Small intestine (tissue), 7 donors: ENCODE measurements around the gene DUS1L. TPM values are rescaled to one million over a fixed set of nuclear protein-coding genes. Genes with fewer than 3 reads are reported as not detected.

ENCODE experiments used
- DNase-seq, 2 donors: peaks; one replicate each; pipeline versions ENCODE4 v3.0.0 to v3.0.0-alpha.2; 2013
- FAIRE-seq: peaks from 2 replicates; lab custom pipeline; 2012; peaks lifted over from hg19 to GRCh38; lab: Jason Lieb, UNC
- H3K27ac ChIP-seq, 3 donors: one replicate each; pipeline ENCODE4 v1.5.1; 2013; ENCODE audit warnings: low read length in 2 of 3, mild to moderate bottlenecking in 2 of 3, control low read depth in 1 of 3, inconsistent platforms in 1 of 3, low read depth in 1 of 3, moderate library complexity in 1 of 3
- H3K27me3 ChIP-seq, 3 donors: one replicate each; pipeline ENCODE4 v1.6.1; 2013; ENCODE audit warnings: low read length in 3 of 3, inconsistent platforms in 1 of 3; ENCODE audit not compliant: control insufficient read depth in 3 of 3, insufficient read depth in 3 of 3
- H3K36me3 ChIP-seq, 3 donors: one replicate each; pipeline ENCODE4 v1.6.1; 2013; ENCODE audit warnings: low read length in 3 of 3, inconsistent platforms in 1 of 3, low read depth in 1 of 3, mild to moderate bottlenecking in 1 of 3, moderate library complexity in 1 of 3; ENCODE audit not compliant: control insufficient read depth in 3 of 3, insufficient read depth in 2 of 3
- H3K4me1 ChIP-seq, 3 donors: one replicate each; pipeline ENCODE4 v1.6.1; 2013; ENCODE audit warnings: low read length in 2 of 3, inconsistent platforms in 1 of 3, low read depth in 1 of 3, mild to moderate bottlenecking in 1 of 3, moderate library complexity in 1 of 3; ENCODE audit not compliant: control insufficient read depth in 3 of 3, insufficient read depth in 2 of 3
- H3K4me3 ChIP-seq, 3 donors: one replicate each; pipeline ENCODE4 v1.5.1; 2013; ENCODE audit warnings: low read length in 3 of 3, control low read depth in 1 of 3, inconsistent platforms in 1 of 3, low read depth in 1 of 3, mild to moderate bottlenecking in 1 of 3, moderate library complexity in 1 of 3
- H3K9me3 ChIP-seq, 2 donors: one replicate each; pipeline ENCODE4 v1.6.1; 2013; ENCODE audit warnings: low read depth in 1 of 2, low read length in 1 of 2; ENCODE audit not compliant: control insufficient read depth in 2 of 2, insufficient read depth in 1 of 2
- WGBS, 3 donors: extraction: QIAGEN DNeasy Blood & Tissue Kit; methylation state at CpG; one replicate each; pipeline ENCODE4 v1.1.7; 2013; 5-methylcytosine and 5-hydroxymethylcytosine counted together
- polyA plus RNA-seq, 4 donors: library from polyadenylated mRNA; stranded (reverse) in 3 of 4; unstranded in 1 of 4; fragments of 200-250 nt in 3 of 4; fragments of 120-200 nt in 1 of 4; gene quantifications; one replicate each; pipeline versions ENCODE4 v1.2.1 to v1.2.3, GENCODE V29; 2013
- donor health status: healthy with polysubstance abuse.
- donor health status: control.
- donor health status: control.
- donor health status: Bipolar disorder and iron deficiency.
- donor health status: healthy.

Gene DUS1L
- polyA plus RNA-seq, 4 donors = 86.6 to 170 (median 127) TPM

- DNase-seq = no peak
- no peaks in the 10 kb centered on the region for H3K27me3 ChIP-seq
- H3K27ac ChIP-seq = no peak overlapping the region
- peaks cover 0 to 10% (median 0%) of the 10 kb centered on the region in 3 donors for H3K4me1 ChIP-seq
- no peaks in the 10 kb centered on the region for H3K9me3 ChIP-seq
- H3K4me3 ChIP-seq = no peak overlapping the region
- no peak for FAIRE-seq
- H3K36me3 ChIP-seq = peaks cover 16 to 89% (median 21%) of the 10 kb centered on the region in 3 donors
- 96 to 97% (median 96%) methylated on average over 12 to 20 of the region's 20 CpGs for WGBS, 3 donors
Measured at GRCh38 chr17:82092628-82092994, 27.0 kb upstream of the DUS1L start.

DNA sequence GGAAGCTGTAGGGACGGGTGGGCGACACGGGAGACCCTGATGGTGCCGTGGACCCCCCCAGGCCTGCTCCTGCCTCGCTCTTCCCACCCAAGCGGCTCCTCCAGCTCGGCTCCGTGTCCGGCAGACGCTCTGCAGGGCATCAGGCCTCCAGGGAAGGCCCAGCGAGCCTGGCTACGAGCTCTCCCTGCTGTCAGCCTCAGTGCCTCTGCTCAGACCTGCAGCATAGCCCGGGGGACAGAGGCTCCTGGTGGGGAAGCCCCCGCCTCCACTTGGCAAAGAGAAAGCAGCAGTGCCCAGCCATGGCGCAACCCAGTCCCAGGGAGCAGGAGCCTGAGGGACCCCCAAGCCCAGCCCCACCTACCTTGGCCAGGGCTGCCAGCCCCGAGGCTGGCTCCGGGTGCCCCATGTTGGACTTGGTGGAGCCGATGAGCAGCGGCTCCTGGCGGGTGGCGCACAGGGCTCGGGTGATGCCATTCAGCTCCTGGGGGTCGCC, 26.5 kb upstream of the DUS1L start:
- DNase-seq (no peak), FAIRE-seq (no peak)
- Histone ChIP-seq H3K9me3 (no peaks in the 10 kb centered on the region), H3K4me3 (no peak overlapping the region), H3K27me3 (no peaks in the 10 kb centered on the region), H3K36me3 (peaks cover 21 to 94% (median 21%) of the 10 kb centered on the region in 3 donors), H3K4me1 (peaks cover 0 to 10% (median 0%) of the 10 kb centered on the region in 3 donors), H3K27ac (no peak overlapping the region)
- 92 to 94% (median 92%) methylated on average over 22 to 23 of the region's 23 CpGs for WGBS, 3 donors

- WGBS, 3 donors = 96 to 97% (median 96%) methylated on average over 36 to 37 of the region's 37 CpGs
- H3K27ac ChIP-seq = no peak overlapping the region
- FAIRE-seq (no peak), DNase-seq (no peak)
- H3K4me1 ChIP-seq = peaks cover 0 to 4% (median 0%) of the 10 kb centered on the region in 3 donors
- H3K36me3 ChIP-seq = peaks cover 22 to 96% (median 23%) of the 10 kb centered on the region in 3 donors
- no peaks in the 10 kb centered on the region for H3K27me3 ChIP-seq
- H3K4me3 ChIP-seq = no peak overlapping the region
- H3K9me3 ChIP-seq = no peaks in the 10 kb centered on the region
Measured at GRCh38 chr17:82091264-82092066, 25.9 kb upstream of the DUS1L start.

GRCh38 chr17:82090549-82091263, 25.1 kb upstream of the DUS1L start:
- no peak for FAIRE-seq
- 94 to 95% (median 95%) methylated on average over 29 of the region's 29 CpGs for WGBS, 3 donors
- no peak overlapping the region for H3K27ac ChIP-seq
- H3K4me1 ChIP-seq = no peaks in the 10 kb centered on the region
- no peaks in the 10 kb centered on the region for H3K9me3 ChIP-seq
- DNase-seq = no peak
- no peaks in the 10 kb centered on the region for H3K27me3 ChIP-seq
- H3K36me3 ChIP-seq = peaks cover 28 to 96% (median 28%) of the 10 kb centered on the region in 3 donors
- no peak overlapping the region for H3K4me3 ChIP-seq

- Histone ChIP-seq H3K9me3 (no peaks in the 10 kb centered on the region), H3K27ac (no peak overlapping the region), H3K27me3 (no peaks in the 10 kb centered on the region), H3K4me1 (no peaks in the 10 kb centered on the region), H3K4me3 (no peak overlapping the region), H3K36me3 (peaks cover 28 to 96% (median 32%) of the 10 kb centered on the region in 3 donors)
- no peak for FAIRE-seq
- no peak for DNase-seq
- 91 to 95% (median 93%) methylated on average over 27 to 29 of the region's 29 CpGs for WGBS, 3 donors
Measured at GRCh38 chr17:82089723-82090548, 24.3 kb upstream of the DUS1L start.

- Histone ChIP-seq H3K27me3 (no peaks in the 10 kb centered on the region), H3K27ac (no peak overlapping the region), H3K36me3 (peaks cover 28 to 99% (median 35%) of the 10 kb centered on the region in 3 donors), H3K9me3 (no peaks in the 10 kb centered on the region), H3K4me3 (no peak overlapping the region), H3K4me1 (no peaks in the 10 kb centered on the region)
- 94 to 97% (median 96%) methylated on average over 38 to 47 of the region's 47 CpGs for WGBS, 3 donors
- DNase-seq (no peak), FAIRE-seq (no peak)
Measured at GRCh38 chr17:82088838-82089722, 23.5 kb upstream of the DUS1L start.

DNA sequence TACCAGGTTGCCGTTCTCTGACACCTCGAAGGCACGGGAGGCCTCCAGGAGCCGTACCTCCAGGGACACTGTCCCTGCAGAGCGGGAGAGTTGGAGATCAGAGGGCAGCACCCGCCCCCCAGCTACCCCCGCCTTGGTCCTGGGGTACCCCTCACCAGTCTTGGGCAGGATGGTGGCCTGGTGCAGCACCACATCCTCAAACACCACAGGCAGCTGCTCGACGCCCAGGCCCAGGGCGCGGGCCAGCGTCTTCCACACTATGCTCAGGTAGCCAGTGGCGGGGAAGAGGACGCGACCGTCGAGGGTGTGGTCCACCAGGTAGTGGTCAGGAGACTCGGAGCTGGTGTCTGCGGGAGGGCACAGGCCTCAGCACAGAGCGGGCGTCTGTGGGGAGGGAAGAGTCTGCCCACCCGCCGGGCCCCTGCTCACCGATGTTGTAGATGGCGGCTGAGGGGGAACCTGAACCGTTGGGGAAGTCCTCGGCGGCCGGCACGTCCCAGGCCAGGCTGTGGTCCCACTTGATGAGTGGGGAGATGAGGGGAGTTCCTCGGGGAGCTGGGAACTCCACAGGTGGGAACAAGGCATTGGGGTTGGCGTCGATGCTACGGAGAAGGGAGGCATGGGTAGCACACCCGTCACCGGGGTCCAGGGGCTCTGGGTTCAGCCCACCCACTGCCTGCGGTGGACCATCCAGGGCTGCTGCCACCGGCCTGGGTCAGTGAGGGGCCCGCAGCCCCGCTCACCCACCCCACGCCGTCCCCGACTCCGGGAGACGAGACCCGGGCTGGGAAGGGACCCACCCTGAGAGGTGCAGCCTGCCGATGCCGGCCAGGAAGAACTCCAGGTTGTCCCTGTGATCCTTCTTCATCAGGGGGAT, 22.6 kb upstream of the DUS1L start:
- DNase-seq (no peak), FAIRE-seq (no peak)
- H3K4me3 ChIP-seq = no peak overlapping the region
- no peaks in the 10 kb centered on the region for H3K27me3 ChIP-seq
- H3K27ac ChIP-seq = no peak overlapping the region
- no peaks in the 10 kb centered on the region for H3K9me3 ChIP-seq
- H3K36me3 ChIP-seq = peaks cover 28 to 100% (median 40%) of the 10 kb centered on the region in 3 donors
- no peaks in the 10 kb centered on the region for H3K4me1 ChIP-seq
- 94 to 97% (median 96%) methylated on average over 37 to 48 of the region's 48 CpGs for WGBS, 3 donors
